ENCODE measurements around the gene ENPP1.

Gene ENPP1

DNA sequence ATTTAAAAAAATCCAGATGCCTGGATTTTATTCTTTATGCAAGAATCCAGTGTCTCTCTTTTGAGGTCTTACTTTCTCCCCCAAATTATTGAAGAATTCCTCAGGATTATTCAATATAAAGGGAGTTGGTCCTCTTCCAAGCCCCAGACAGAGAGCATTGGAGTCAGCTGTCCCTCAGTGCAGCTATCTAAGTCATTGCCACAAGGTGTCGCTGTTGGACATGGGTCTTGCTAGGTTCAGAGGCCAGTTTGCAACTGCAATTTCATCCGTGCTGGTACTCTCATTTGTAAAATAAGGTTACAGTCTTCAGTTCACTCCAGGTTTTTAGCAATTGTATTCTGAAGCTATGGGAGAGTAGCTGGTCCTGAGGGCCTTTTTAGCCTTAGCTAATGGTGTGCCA lies 115.5 kb downstream of the ENPP1 start:
- TF ChIP-seq, protein P1, sequence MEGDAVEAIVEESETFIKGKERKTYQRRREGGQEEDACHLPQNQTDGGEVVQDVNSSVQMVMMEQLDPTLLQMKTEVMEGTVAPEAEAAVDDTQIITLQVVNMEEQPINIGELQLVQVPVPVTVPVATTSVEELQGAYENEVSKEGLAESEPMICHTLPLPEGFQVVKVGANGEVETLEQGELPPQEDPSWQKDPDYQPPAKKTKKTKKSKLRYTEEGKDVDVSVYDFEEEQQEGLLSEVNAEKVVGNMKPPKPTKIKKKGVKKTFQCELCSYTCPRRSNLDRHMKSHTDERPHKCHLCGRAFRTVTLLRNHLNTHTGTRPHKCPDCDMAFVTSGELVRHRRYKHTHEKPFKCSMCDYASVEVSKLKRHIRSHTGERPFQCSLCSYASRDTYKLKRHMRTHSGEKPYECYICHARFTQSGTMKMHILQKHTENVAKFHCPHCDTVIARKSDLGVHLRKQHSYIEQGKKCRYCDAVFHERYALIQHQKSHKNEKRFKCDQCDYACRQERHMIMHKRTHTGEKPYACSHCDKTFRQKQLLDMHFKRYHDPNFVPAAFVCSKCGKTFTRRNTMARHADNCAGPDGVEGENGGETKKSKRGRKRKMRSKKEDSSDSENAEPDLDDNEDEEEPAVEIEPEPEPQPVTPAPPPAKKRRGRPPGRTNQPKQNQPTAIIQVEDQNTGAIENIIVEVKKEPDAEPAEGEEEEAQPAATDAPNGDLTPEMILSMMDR (IDR thresholded peaks at IDR 0.05; ENCODE audit: low read depth, low read length, poor library complexity, severe bottlenecking), result peak; percentile 83
- no peak for TF ChIP-seq EZH2phosphoT487 (IDR thresholded peaks at IDR 0.05; ENCODE audit: borderline replicate concordance, low read length)
- H4K20me1 ChIP-seq (ENCODE audit: control insufficient read depth, insufficient read depth, low read depth, low read length), result no peaks in the 10 kb centered on the region
- H3K79me2 ChIP-seq (ENCODE audit: control insufficient read depth, low read length), result no peaks in the 10 kb centered on the region
- no peaks in the 10 kb centered on the region for H3K36me3 ChIP-seq (ENCODE audit: control insufficient read depth, low read length)
- H3K9me2 ChIP-seq (replicated peaks; ENCODE audit: control insufficient read depth, low read length), result no peaks in the 10 kb centered on the region
- H3K9me3 ChIP-seq (ENCODE audit: control insufficient read depth, insufficient read depth, low read length), result peaks cover 7% of the 10 kb centered on the region
- no peak overlapping the region for H3K4me3 ChIP-seq (ENCODE audit: low read length)
- H3K27ac ChIP-seq (ENCODE audit: low read depth, low read length), result no peak overlapping the region
- H3F3A ChIP-seq (ENCODE audit: control insufficient read depth, insufficient read depth), result no peaks in the 10 kb centered on the region
- no peaks in the 10 kb centered on the region for H3K27me3 ChIP-seq (ENCODE audit: control insufficient read depth, low read length)
- no peak overlapping the region for H3K4me2 ChIP-seq (ENCODE audit: low read length)
- H3K4me1 ChIP-seq (ENCODE audit: control insufficient read depth, low read length), result no peaks in the 10 kb centered on the region; the same call in 1 of the 2 replicates

DNA sequence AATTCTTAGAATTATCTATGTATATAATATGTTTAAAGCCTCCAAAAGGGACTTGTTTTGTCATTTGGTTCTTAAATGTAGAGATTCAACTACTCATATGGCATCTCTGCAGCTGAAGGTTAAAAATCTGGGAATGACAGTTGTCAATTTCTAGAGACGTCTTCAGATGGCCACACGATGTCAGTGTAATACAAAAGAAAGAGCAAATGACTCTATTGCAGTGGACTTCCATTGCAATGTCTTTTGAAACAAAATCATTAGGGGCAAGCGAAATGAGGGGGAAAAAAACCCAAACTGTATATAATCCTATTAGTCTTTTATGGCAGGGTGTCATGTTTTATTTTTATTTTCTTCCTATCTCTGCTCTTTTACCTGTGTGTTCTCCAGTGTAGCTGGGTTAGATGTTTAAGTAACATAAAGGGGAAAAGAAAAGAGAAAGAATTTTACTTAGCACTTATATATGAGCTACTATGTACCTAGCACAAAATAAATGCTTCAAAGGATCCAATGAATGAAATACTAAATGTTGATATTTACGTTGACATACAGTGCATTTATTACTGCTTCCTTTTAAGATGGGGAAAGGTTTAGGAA lies 117.2 kb downstream of the ENPP1 start:
- peaks cover 7% of the 10 kb centered on the region for H3K9me3 ChIP-seq (ENCODE audit: control insufficient read depth, insufficient read depth, low read length)
- H3K36me3 ChIP-seq (ENCODE audit: control insufficient read depth, low read length), result no peaks in the 10 kb centered on the region
- H3F3A ChIP-seq (ENCODE audit: control insufficient read depth, insufficient read depth), result no peaks in the 10 kb centered on the region
- H3K4me3 ChIP-seq (ENCODE audit: low read length), result no peak overlapping the region
- H3K9me2 ChIP-seq (replicated peaks; ENCODE audit: control insufficient read depth, low read length), result no peaks in the 10 kb centered on the region
- TF ChIP-seq EZH2phosphoT487 (IDR thresholded peaks at IDR 0.05; ENCODE audit: borderline replicate concordance, low read length), result no peak
- TF ChIP-seq, protein P1 (IDR thresholded peaks at IDR 0.05; ENCODE audit: low read depth, low read length, poor library complexity, severe bottlenecking), result peak; percentile 54
- no peaks in the 10 kb centered on the region for H3K4me1 ChIP-seq (ENCODE audit: control insufficient read depth, low read length)
- no peaks in the 10 kb centered on the region for H3K79me2 ChIP-seq (ENCODE audit: control insufficient read depth, low read length)
- H3K4me2 ChIP-seq (ENCODE audit: low read length), result no peak overlapping the region
- no peaks in the 10 kb centered on the region for H3K27me3 ChIP-seq (ENCODE audit: control insufficient read depth, low read length)
- no peaks in the 10 kb centered on the region for H4K20me1 ChIP-seq (ENCODE audit: control insufficient read depth, insufficient read depth, low read depth, low read length)
- H3K27ac ChIP-seq (ENCODE audit: low read depth, low read length), result no peak overlapping the region

- H3K4me1 ChIP-seq (ENCODE audit: control insufficient read depth, low read length), result no peaks in the 10 kb centered on the region
- H3K27me3 ChIP-seq (ENCODE audit: control insufficient read depth, low read length), result no peaks in the 10 kb centered on the region
These were observed 121.4 kb downstream of the ENPP1 start for GRCh38 chr6:131929264-131929663.

More at GRCh38 chr6:131929264-131929663, 121.4 kb downstream of the ENPP1 start:
- Histone ChIP-seq H3K9me2 (replicated peaks; ENCODE audit: control insufficient read depth, low read length) (no peaks in the 10 kb centered on the region), H3K4me2 (ENCODE audit: low read length) (no peak overlapping the region), H3K4me3 (ENCODE audit: low read length) (no peak overlapping the region), H3K27ac (ENCODE audit: low read depth, low read length) (no peak overlapping the region), H4K20me1 (ENCODE audit: control insufficient read depth, insufficient read depth, low read depth, low read length) (no peaks in the 10 kb centered on the region), H3K9me3 (ENCODE audit: control insufficient read depth, insufficient read depth, low read length) (no peaks in the 10 kb centered on the region), H3K79me2 (ENCODE audit: control insufficient read depth, low read length) (no peaks in the 10 kb centered on the region), H3K36me3 (ENCODE audit: control insufficient read depth, low read length) (no peaks in the 10 kb centered on the region), H3F3A (ENCODE audit: control insufficient read depth, insufficient read depth) (no peaks in the 10 kb centered on the region)
- TF ChIP-seq, protein P1 (IDR thresholded peaks at IDR 0.05; ENCODE audit: low read depth, low read length, poor library complexity, severe bottlenecking), result peak; percentile 38
- TF ChIP-seq EZH2phosphoT487 (IDR thresholded peaks at IDR 0.05; ENCODE audit: borderline replicate concordance, low read length), result no peak

Measured in DOHH2 (cell line).